Upper lobe of right lung (tissue), 1 donor: ENCODE measurements around the gene KIN. TPM values are rescaled to one million over a fixed set of nuclear protein-coding genes. Genes with fewer than 3 reads are reported as not detected.
A peak's percentile ranks its signal among the peaks of the same experiment; 100 is the strongest.

Source experiments
- ATAC-seq: fragments of 200-7000 bp; cut with Tn5 transposase; one replicate; pipeline ENCODE4 v1.9.1; 2020; ENCODE audit warnings: mild to moderate bottlenecking, moderate library complexity
- DNase-seq: peaks from one replicate; pipeline ENCODE4 v3.0.0-alpha.2; 2020
- H3K27ac ChIP-seq: fragments of 200-600 bp; one replicate; pipeline ENCODE4 v1.8.0; 2022
- H3K27me3 ChIP-seq: fragments of 200-600 bp; one replicate; pipeline ENCODE4 v1.8.0; 2022; ENCODE audit warnings: mild to moderate bottlenecking
- H3K36me3 ChIP-seq: fragments of 200-600 bp; one replicate; pipeline ENCODE4 v1.8.0; 2022
- H3K4me1 ChIP-seq: fragments of 200-600 bp; one replicate; pipeline ENCODE4 v1.8.0; 2022
- H3K4me3 ChIP-seq: fragments of 200-600 bp; one replicate; pipeline ENCODE4 v1.8.0; 2022; ENCODE audit warnings: mild to moderate bottlenecking
- H3K9me3 ChIP-seq: fragments of 200-600 bp; one replicate; pipeline ENCODE4 v1.8.0; 2022
- CTCF ChIP-seq: fragments of 200-600 bp; IDR thresholded peaks from one replicate; pipeline ENCODE4 v1.8.0; 2022; ENCODE audit warnings: antibody characterized with exemption
- intact Hi-C: fragments of 100-400 bp; cut with DNase I; formaldehyde crosslinking; loops from one replicate; pipeline ENCODE4 v1.11.0; 2022
- total RNA-seq: library from RNA; stranded (reverse); fragmentation: NEBNext Ultra II Directional; extraction: Animal tissue kit (Norgen Biotek cat#: 25700); gene quantifications from one replicate; pipeline ENCODE4 v1.2.1, GENCODE V29; 2021
- donor health status: DM: no; HTN: yes; CAD: no; lungs with severe emphysema.

KIN gene
- total RNA-seq, 1 donor from 2014 or later, result 11.9 TPM

- TF ChIP-seq CTCF, result no peak
- Histone ChIP-seq H3K4me3 (no peak overlapping the region), H3K9me3 (no peaks in the 10 kb centered on the region), H3K36me3 (peaks cover 31% of the 10 kb centered on the region), H3K27ac (no peak overlapping the region), H3K4me1 (peaks cover 19% of the 10 kb centered on the region), H3K27me3 (no peaks in the 10 kb centered on the region)
- no peak for ATAC-seq
- intact Hi-C loops, result no loop called here
- no peak for DNase-seq
Measured at GRCh38 chr10:7794251-7795026, 6.6 kb upstream of the KIN start.

- H3K27me3 ChIP-seq, result no peaks in the 10 kb centered on the region
- no peak for DNase-seq
- no peak overlapping the region for H3K27ac ChIP-seq
- peaks cover 26% of the 10 kb centered on the region for H3K4me1 ChIP-seq
- no peak overlapping the region for H3K4me3 ChIP-seq
- no peaks in the 10 kb centered on the region for H3K9me3 ChIP-seq
- peaks cover 12% of the 10 kb centered on the region for H3K36me3 ChIP-seq
- ATAC-seq, result no peak
- no peak for TF ChIP-seq CTCF
- intact Hi-C loops, result no loop called here
Measured at GRCh38 chr10:7792541-7792940, 4.7 kb upstream of the KIN start.

DNA sequence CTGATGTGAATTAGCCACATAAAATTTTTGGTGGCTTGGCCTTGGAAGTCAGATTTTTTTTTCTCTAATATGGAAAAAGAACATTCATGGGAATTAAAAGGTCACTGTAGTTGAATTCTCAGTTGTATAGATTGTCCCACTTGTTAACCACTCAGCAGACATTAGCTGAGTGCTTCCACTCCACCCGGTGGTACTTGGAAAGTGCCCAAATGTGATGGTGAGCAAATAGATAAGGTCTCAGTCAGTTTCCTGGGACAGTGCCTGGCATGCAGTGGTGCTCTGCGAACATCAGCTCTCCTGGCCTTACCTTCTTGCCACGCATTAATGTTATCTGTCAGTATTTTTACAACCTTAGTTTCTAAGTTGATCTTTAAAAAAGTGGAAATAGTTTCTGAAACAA lies 1.6 kb upstream of the KIN start:
- no peaks in the 10 kb centered on the region for H3K9me3 ChIP-seq
- intact Hi-C loops, result no loop called here
- H3K36me3 ChIP-seq, result no peaks in the 10 kb centered on the region
- DNase-seq (no peak), ATAC-seq (no peak)
- TF ChIP-seq CTCF, result no peak
- no peaks in the 10 kb centered on the region for H3K27me3 ChIP-seq
- no peak overlapping the region for H3K27ac ChIP-seq
- H3K4me1 ChIP-seq, result peaks cover 33% of the 10 kb centered on the region
- peak overlapping the region; percentile 94 for H3K4me3 ChIP-seq

DNA sequence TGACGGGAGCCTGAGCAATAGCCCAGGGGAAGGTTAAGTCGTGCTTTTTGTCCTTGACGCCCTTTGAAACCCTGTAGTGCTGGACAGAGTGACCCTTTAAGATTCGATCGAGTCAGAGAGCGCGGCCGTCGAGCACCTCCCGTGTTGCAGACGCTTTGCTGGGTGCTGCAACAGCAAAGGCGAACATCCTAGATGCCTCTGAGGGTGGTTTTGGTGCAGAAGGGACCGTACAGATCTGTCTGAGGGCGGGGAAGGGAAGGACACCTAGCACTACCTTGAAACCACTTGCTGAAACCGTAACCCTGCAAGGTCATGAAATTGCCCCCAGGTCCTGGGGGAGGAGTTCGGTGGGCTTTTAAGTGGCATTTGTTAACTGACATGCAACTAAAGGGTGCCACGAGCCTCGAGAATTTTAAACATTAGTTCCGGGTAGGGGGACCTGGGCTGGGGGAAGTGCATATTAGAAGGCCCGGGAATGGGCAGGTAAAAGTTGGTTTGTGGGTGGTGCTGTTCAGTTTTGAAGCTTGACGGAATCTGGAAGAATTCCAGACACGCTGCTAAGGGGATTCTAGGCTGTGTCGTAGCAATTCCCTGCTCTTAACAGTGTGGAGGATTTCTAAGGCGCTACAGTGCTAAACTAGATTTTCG lies 970 bp upstream of the KIN start:
- Histone ChIP-seq H3K4me3 (peak overlapping the region; percentile 94), H3K9me3 (no peaks in the 10 kb centered on the region), H3K36me3 (no peaks in the 10 kb centered on the region), H3K27me3 (no peaks in the 10 kb centered on the region), H3K27ac (peak overlapping the region; percentile 90), H3K4me1 (peaks cover 28% of the 10 kb centered on the region)
- peak; percentile 2 for ATAC-seq
- DNase-seq, result no peak
- TF ChIP-seq CTCF, result no peak
- intact Hi-C loops, result no loop called here

DNA sequence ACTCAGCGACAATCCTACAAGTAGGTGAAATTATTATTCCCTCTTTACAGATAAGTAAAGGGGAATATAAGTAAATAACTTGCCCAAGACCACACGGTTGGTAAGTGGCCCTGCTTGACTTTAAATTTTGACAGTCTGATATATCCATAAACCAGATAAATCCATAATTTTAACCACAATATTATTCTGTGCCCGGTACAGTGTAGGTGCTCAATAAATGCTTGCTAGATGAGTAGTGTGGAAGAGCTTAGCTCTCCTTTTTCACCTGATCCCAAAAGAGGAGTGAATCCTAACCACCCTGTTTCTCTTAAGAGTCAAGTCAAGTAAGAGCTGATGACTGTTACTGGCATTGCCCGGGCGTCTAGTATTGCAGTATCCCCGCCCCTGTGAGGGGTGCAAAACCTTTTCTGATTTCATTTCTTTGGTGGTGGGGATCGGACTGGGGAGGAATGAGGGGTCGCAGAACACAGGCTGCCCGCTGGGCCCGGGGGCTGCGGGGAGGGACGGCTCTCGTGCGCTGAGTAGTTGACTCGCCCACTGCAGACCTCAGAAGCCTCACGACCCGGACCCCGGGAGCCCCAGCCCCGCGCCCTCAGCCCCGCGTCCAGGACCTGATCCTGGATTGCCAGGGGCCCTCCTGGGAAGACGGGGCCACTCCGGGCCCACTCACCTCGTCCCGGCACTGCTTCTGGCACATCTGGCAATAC lies 490 bp downstream of the KIN start:
- no peaks in the 10 kb centered on the region for H3K27me3 ChIP-seq

More for the DNA sequence above, 490 bp downstream of the KIN start:
- DNase-seq (no peak), ATAC-seq (peak; percentile 11)
- Histone ChIP-seq H3K4me1 (peaks cover 22% of the 10 kb centered on the region), H3K36me3 (peaks cover 4% of the 10 kb centered on the region), H3K9me3 (no peaks in the 10 kb centered on the region), H3K27ac (peak overlapping the region; percentile 90), H3K4me3 (peak overlapping the region; percentile 94)
- no peak for TF ChIP-seq CTCF
- intact Hi-C loops, result no loop called here
